Panc1 (cell line): ENCODE results near the gene TMEM151A. TPM values are rescaled to one million over a fixed set of nuclear protein-coding genes. Genes with fewer than 3 reads are reported as not detected.

Experiments
- ATAC-seq: fragments of 200-7000 bp; cut with Tn5 transposase; 2 replicates; pipeline ENCODE4 v1.9.1; 2020; ENCODE audit warnings: mild to moderate bottlenecking, moderate library complexity
- BruUV-seq: library from RNA; stranded (reverse); fragments of 400-500 nt; replicated peaks from 2 replicates; lab custom pipeline; 2021; lab: Mats Ljungman, UMichigan
- CTCF ChIA-PET: fragments of 300-600 bp; sonication (Branson Sonifier 250); formaldehyde crosslinking; loops from one replicate; lab custom pipeline; 2022; ENCODE audit warnings: antibody characterized with exemption; lab: Charles Lee
- POLR2A ChIA-PET: fragments of 300-600 bp; sonication (Branson Sonifier 250); formaldehyde crosslinking; loops from one replicate; lab custom pipeline; 2022; ENCODE audit warnings: antibody characterized with exemption; lab: Charles Lee
- DNase-seq: peaks from one replicate; pipeline ENCODE4 v3.0.0-alpha.2; 2010; ENCODE audit warnings: low read depth, low spot score
- H3K27ac ChIP-seq: 2 replicates; pipeline ENCODE4 v1.5.1; 2011; ENCODE audit warnings: mild to moderate bottlenecking, low read length, inconsistent platforms
- H3K27me3 ChIP-seq: fragments of 200-500 bp; sonication (Bioruptor generic); 2 replicates; pipeline ENCODE4 v1.6.0; 2014; ENCODE audit warnings: low read length, inconsistent platforms; ENCODE audit not compliant: control insufficient read depth, insufficient read depth
- H3K36me3 ChIP-seq: fragments of 200-500 bp; sonication (Bioruptor generic); 2 replicates; pipeline ENCODE4 v1.5.1; 2014; ENCODE audit warnings: inconsistent platforms, mild to moderate bottlenecking, low read length, moderate library complexity; ENCODE audit not compliant: control insufficient read depth, insufficient read depth
- H3K4me1 ChIP-seq: 2 replicates; pipeline ENCODE4 v1.5.1; 2011; ENCODE audit warnings: inconsistent platforms, mild to moderate bottlenecking, low read length, moderate library complexity; ENCODE audit not compliant: control insufficient read depth, insufficient read depth
- H3K4me3 ChIP-seq, 2 experiments: 2 replicates each; pipeline ENCODE4 v1.5.1; 2011 to 2012; ENCODE audit warnings: low read depth in 2 of 2, low read length in 2 of 2, mild to moderate bottlenecking in 2 of 2, inconsistent platforms in 1 of 2, moderate library complexity in 1 of 2
- H3K9me3 ChIP-seq: fragments of 200-500 bp; sonication (Bioruptor generic); 2 replicates; pipeline ENCODE4 v1.5.1; 2014; ENCODE audit warnings: low read depth, mild to moderate bottlenecking, inconsistent platforms, low read length, moderate library complexity; ENCODE audit not compliant: control insufficient read depth, insufficient read depth
- CTCF ChIP-seq: fragments of 450-650 bp; IDR thresholded peaks from 2 replicates; pipeline ENCODE4 v1.5.1; 2017; ENCODE audit warnings: mild to moderate bottlenecking
- POLR2AphosphoS5 ChIP-seq: IDR thresholded peaks from 2 replicates; pipeline ENCODE4 v1.6.1; 2012; ENCODE audit warnings: mild to moderate bottlenecking, low read depth, low read length, moderate library complexity
- REST ChIP-seq, 2 experiments: IDR thresholded peaks; 2 replicates each; pipeline ENCODE4 v1.6.1; 2011 to 2012; ENCODE audit warnings: low read depth in 2 of 2, control low read depth in 1 of 2, low read length in 1 of 2, mild to moderate bottlenecking in 1 of 2, moderate library complexity in 1 of 2; ENCODE audit not compliant: insufficient read depth in 1 of 2
- SIN3A ChIP-seq: IDR thresholded peaks from 2 replicates; pipeline ENCODE4 v1.6.1; 2012; ENCODE audit warnings: low read depth, mild to moderate bottlenecking, low read length, moderate library complexity, borderline replicate concordance; ENCODE audit not compliant: insufficient read depth
- TCF7L2 ChIP-seq: IDR thresholded peaks from 2 replicates; pipeline ENCODE4 v1.6.1; 2011; ENCODE audit warnings: mild to moderate bottlenecking, low read depth, low read length, inconsistent platforms
- in situ Hi-C: cut with HindIII; loops from 2 replicates; pipeline ENCODE4 v1.10.0; 2016; ENCODE audit warnings: low sequenced_read_pairs, low pct_unique_long_range_greater_than_20kb
- intact Hi-C: fragments of 100-400 bp; cut with micrococcal nuclease; formaldehyde crosslinking; loops from one replicate; pipeline ENCODE4 v1.10.0; 2022; ENCODE audit not compliant: unreplicated experiment
- total RNA-seq: library from RNA; stranded (reverse); gene quantifications from one replicate; pipeline ENCODE4 v1.2.1, GENCODE V29; 2021; ENCODE audit not compliant: unreplicated experiment

TMEM151A gene
- total RNA-seq, 1 experiment from 2014 or later, result 11.0 TPM

GRCh38 chr11:66274219-66274618, 17.5 kb upstream of the TMEM151A start:
- in situ Hi-C loops (no loop called here), intact Hi-C loops (no loop called here)
- Histone ChIP-seq H3K4me1 (peaks cover 7% of the 10 kb centered on the region), H3K36me3 (peaks cover 11% of the 10 kb centered on the region; the same call in 1 of the 2 replicates), H3K4me3 (no peak overlapping the region), H3K9me3 (no peaks in the 10 kb centered on the region), H3K27me3 (no peaks in the 10 kb centered on the region), H3K27ac (no peak overlapping the region)
- no TSS peak for BruUV-seq
- ATAC-seq, result no peak
- no peak for TF ChIP-seq SIN3A
- TF ChIP-seq REST (IDR thresholded peaks at IDR 0.05; ENCODE audit: insufficient read depth in 1 of 2, low read depth in 2 of 2, low read length in 1 of 2), result no peak
- no peak for TF ChIP-seq CTCF
- TF ChIP-seq TCF7L2, result no peak
- no peak for TF ChIP-seq POLR2AphosphoS5
- ChIA-PET POLR2A (no interaction called here), CTCF (no interaction called here)
- DNase-seq, result no peak

- no peak for ATAC-seq
- intact Hi-C loops (no loop called here), in situ Hi-C loops (no loop called here)
- ChIA-PET CTCF (no interaction called here), POLR2A (no interaction called here)
- H3K4me3 ChIP-seq, result no peak overlapping the region
- no peaks in the 10 kb centered on the region for H3K27me3 ChIP-seq
- DNase-seq, result no peak
- H3K36me3 ChIP-seq, result peaks cover 11% of the 10 kb centered on the region; the same call in 1 of the 2 replicates
- TF ChIP-seq CTCF (no peak), TCF7L2 (no peak), REST (IDR thresholded peaks at IDR 0.05; ENCODE audit: insufficient read depth in 1 of 2, low read depth in 2 of 2, low read length in 1 of 2) (no peak), SIN3A (no peak), POLR2AphosphoS5 (no peak)
- H3K9me3 ChIP-seq, result no peaks in the 10 kb centered on the region
- no TSS peak for BruUV-seq
- H3K4me1 ChIP-seq, result peaks cover 10% of the 10 kb centered on the region
- no peak overlapping the region for H3K27ac ChIP-seq
Observed at GRCh38 chr11:66275396-66275795, 16.3 kb upstream of the TMEM151A start.
